Coronary artery (tissue), 2 donors: Measurements from ENCODE around the gene DLGAP3.
A peak's percentile ranks its signal among the peaks of the same experiment; 100 is the strongest.

Source experiments
- DNase-seq: peaks from one replicate; pipeline ENCODE4 v3.0.0-alpha.2; 2017; ENCODE audit warnings: low spot score
- H3K27ac ChIP-seq, 2 donors: fragments of 200-600 bp; sonication (generic); one replicate each; pipeline ENCODE4 v1.5.1; 2016 to 2019
- H3K4me3 ChIP-seq: fragments of 200-600 bp; sonication (generic); 2 replicates; pipeline ENCODE4 v1.5.1; 2016; ENCODE audit warnings: mild to moderate bottlenecking, moderate library complexity
- TF ChIP-seq, protein P1 (sequence below): fragments of 200-600 bp; sonication (generic); IDR thresholded peaks from one replicate; pipeline ENCODE4 v1.5.1; 2019; ENCODE audit warnings: antibody characterized with exemption

The DLGAP3 gene

DNA sequence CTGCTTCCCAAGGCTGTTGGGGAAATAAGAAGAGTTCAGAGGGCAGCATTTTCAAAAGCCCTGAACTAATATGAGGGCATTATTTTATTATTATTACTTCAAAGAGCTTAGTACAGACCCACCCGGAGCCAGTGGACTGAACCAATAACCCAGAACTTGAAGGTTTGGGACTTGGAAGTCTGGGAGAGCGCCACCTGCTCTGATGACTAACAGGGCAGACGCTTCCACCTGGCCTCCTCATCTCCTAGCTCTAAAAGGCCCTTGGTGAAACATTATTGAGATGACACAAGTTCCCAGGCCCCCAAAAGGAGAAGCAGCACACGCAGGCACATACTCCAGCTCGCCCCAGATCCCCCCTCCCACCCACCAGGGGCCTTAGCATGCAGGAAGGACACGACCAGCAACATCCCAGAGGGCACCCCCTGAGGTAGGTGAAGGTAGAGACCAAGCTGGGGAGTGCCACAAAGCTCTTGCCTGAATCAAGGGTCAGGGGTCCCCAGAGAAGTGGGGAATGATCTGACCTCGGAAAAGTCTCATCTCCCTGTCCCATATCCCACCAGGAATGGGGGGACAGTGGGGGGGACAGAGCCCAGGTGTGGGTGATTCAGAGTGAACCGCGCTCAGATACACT lies 1.3 kb downstream of the DLGAP3 start:
- H3K27ac ChIP-seq = no peak overlapping the region
- TF ChIP-seq, protein P1, sequence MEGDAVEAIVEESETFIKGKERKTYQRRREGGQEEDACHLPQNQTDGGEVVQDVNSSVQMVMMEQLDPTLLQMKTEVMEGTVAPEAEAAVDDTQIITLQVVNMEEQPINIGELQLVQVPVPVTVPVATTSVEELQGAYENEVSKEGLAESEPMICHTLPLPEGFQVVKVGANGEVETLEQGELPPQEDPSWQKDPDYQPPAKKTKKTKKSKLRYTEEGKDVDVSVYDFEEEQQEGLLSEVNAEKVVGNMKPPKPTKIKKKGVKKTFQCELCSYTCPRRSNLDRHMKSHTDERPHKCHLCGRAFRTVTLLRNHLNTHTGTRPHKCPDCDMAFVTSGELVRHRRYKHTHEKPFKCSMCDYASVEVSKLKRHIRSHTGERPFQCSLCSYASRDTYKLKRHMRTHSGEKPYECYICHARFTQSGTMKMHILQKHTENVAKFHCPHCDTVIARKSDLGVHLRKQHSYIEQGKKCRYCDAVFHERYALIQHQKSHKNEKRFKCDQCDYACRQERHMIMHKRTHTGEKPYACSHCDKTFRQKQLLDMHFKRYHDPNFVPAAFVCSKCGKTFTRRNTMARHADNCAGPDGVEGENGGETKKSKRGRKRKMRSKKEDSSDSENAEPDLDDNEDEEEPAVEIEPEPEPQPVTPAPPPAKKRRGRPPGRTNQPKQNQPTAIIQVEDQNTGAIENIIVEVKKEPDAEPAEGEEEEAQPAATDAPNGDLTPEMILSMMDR = no peak
- H3K4me3 ChIP-seq = no peak overlapping the region
- DNase-seq = no peak

DNA sequence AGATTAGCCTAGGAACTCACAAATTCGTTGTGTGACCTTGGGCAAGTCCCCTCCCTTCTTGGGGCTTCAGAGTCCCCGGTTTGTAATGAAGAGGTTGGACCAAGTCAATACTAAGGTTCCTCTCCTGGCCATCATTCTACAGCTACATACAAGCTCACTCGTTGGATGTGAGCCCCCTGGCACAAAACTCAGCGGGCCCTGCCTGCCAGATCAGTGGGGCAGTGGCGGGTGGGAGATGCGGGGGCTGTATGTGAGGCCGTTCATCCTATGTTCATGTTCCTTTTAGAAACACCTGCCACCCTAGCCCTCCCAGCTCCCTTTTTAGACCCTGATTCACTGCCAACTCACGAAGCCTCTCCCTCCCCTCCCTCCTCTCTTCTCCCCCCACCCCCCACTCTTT lies 2.1 kb downstream of the DLGAP3 start:
- H3K27ac ChIP-seq = no peak overlapping the region
- TF ChIP-seq, protein P1 = no peak
- no peak for DNase-seq
- H3K4me3 ChIP-seq = no peak overlapping the region

DNA sequence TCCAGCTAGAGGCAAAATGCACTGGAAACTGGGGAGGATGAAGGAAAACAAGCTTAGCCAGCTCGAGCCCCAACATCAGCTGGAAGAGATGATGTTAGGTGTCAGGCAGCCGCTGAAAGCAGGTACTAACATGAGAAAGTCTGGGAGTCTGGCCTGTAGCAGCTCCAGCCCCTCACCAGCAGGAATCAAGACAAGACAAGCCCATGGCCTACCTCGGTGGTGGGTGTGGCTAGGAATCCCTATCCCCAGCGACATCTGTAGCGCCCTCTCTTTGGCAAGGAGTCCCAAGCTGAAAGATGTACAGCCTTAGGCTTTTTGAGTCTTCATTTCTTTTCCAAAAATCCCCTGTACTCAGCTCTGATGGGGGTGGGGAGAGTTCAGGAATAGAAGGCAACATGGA lies 2.6 kb downstream of the DLGAP3 start:
- TF ChIP-seq, protein P1 = no peak
- Histone ChIP-seq H3K27ac (no peak overlapping the region), H3K4me3 (no peak overlapping the region)
- DNase-seq = peak; percentile 19

DNA sequence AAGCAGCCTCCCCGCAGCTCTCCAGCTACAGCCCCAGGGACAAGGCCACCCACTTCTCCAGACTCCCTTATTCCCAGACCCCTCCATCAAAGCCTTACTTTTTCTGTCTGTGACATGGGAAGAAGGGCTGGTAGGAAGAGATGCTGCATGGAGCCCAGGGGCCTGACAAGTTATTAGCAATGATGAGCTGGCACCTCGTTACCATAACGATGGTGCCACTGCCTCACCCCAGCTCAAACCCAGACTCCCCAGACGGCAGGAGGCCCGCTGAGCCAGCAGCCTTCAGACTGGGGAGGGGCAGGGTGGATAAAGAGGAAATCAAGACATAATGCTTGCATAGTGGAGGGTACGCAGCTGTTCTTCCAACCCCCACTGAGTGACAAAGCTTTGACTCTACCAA lies 3.3 kb downstream of the DLGAP3 start:
- Histone ChIP-seq H3K27ac (no peak overlapping the region), H3K4me3 (no peak overlapping the region)
- TF ChIP-seq, protein P1 = no peak
- peak; percentile 11 for DNase-seq

DNA sequence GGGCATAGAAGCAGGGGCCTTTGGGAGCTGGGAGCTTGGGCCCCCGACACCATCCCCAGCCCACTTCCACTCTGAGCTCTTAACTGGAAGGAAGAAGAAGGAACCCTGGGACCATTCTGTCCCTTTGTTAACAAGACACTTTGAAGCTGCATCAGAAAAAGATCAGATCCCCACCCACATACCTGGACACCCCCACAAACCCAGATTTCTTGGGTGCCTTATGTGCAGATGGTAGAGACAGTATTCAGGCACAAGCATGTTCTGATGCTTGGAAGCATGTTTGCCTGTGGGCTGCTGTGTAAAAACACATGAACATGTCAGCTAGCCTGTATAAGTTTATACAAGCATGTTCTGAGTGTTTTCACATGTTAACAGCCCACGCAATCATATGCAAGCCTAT lies 3.7 kb downstream of the DLGAP3 start:
- Histone ChIP-seq H3K27ac (no peak overlapping the region), H3K4me3 (no peak overlapping the region)
- TF ChIP-seq, protein P1 = no peak
- DNase-seq = peak; percentile 4

DNA sequence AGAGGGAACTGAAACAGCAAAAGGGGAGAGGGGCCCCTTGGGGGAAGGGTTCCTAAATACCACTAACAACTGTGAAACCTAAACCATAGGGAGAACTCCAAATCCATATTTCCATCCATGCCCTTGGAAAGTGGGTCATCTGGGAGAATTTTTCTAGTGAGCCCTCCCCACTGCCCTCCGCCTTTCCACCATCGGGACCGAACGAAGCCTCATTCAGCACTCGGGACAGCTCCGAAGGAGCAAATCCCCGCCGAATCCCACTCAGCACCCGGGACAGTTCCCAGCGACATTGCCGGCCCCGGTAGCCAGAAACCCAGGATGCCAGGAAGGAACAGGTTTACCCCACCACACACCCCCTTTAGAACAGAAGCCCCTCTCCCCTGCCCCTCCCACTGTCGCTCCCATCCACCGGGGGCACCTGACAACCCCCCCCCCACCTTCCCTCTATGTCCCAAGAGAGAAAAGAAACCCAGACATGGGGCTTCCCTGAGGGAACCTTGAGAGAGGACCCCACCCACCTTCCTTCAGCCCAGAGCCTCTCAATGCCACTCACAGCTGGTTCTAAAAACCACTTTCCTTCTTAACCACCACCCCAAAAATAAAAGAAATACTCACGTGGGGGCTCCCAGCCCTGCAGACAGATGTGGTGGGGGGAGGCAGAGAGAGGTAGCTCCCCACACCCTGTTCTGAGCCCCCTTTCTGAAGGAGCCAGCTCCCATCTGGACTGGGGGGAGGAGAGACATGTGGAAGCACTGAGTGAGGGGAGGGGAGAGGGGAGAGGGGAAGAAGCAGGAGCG lies 4.5 kb downstream of the DLGAP3 start:
- no peak overlapping the region for H3K4me3 ChIP-seq
- no peak overlapping the region for H3K27ac ChIP-seq
- DNase-seq = peak; percentile 69
- TF ChIP-seq, protein P1 = no peak

DNA sequence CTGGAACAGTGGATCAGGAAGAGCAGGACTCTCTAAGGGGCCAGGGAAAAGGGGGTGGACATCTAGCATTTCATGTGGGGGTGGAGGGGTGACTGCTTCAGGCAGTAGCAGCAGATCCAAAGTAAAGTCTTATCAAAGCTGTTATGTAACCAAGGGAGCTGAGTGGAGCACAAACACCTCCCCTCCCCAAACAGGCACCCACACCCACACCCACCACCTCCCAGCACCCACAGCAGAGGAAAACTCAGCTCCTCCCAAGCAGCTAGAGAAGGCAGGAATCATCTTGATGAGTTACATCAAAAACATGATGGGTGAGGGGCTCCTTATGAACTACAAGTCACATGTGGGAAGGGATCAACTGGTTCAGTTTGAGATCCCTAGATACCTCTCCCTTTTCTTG lies 6.0 kb downstream of the DLGAP3 start:
- TF ChIP-seq, protein P1 = no peak
- peak; percentile 38 for DNase-seq
- no peak overlapping the region for H3K4me3 ChIP-seq
- H3K27ac ChIP-seq = no peak overlapping the region
